ENCODE measurements around the gene PRUNE2. TPM values are rescaled to one million over a fixed set of nuclear protein-coding genes. Genes with fewer than 3 reads are reported as not detected.

PRUNE2 gene
- total and polyA plus RNA-seq, 2 of the 8 experiments (the other 6 are each of a cell fraction or from before 2014, with no cell fraction given): 5.5 to 13.3 TPM

DNA sequence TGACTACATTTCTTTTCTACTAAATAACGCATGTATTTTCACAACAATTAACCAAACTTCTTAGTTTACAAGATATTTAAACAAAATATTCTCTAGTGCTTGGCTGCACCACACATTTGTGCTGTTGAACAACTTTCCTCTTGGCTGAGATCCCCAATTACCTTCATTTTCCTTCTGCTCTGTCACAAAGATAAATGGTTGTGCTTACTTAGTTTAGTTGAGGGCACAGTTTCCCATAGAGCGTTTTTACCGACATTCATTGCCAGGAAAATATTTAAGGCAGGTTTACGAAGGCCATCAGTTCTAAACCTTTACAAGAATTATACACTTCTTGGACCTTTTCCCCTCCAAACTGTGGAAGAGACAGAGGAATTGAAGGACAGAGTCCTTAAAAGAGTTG, 60.7 kb downstream of the PRUNE2 start:
- no peak overlapping the region for H3K4me2 ChIP-seq (ENCODE audit: insufficient read depth in 1 of 2, low read depth in 2 of 2, low read length in 2 of 2)
- H3K56ac ChIP-seq (replicated peaks; ENCODE audit: insufficient read length, low read depth, low read length): no peak overlapping the region
- POLR2A ChIA-PET (ENCODE audit: partially characterized antibody): interaction anchor here (0.6 kb wide), 1 partner anchor 22 kb away, joined by 3 read pairs; no protein-coding TSS in a partner anchor
- no peak overlapping the region for H3K9ac ChIP-seq (replicated peaks in 1 of 4; ENCODE audit: extremely low read depth in 1 of 4, low read depth in 3 of 4, low read length in 3 of 4)
- FAIRE-seq (no peak), DNase-seq (ENCODE audit: low read depth in 1 of 2, low spot score in 2 of 2) (no peak)
- no peak overlapping the region for H2BK5ac ChIP-seq (ENCODE audit: low read depth, low read length)
- H3K36me3 ChIP-seq (ENCODE audit: control insufficient read depth in 2 of 4, insufficient read depth in 4 of 4, low read length in 3 of 4): no peaks in the 10 kb centered on the region
- no peak overlapping the region for H3K4ac ChIP-seq (replicated peaks; ENCODE audit: insufficient read length, low read depth, low read length)
- H2AFZ ChIP-seq (ENCODE audit: low read length): no peak overlapping the region
- H3K4me1 ChIP-seq (replicated peaks in 1 of 4; ENCODE audit: control insufficient read depth in 3 of 4, insufficient read depth in 4 of 4, low read length in 3 of 4): no peaks in the 10 kb centered on the region
- H4K5ac ChIP-seq (ENCODE audit: insufficient read length, low read depth, low read length): no peak overlapping the region
- no peak overlapping the region for H3K23ac ChIP-seq (ENCODE audit: insufficient read length)
- H3K4me3 ChIP-seq (ENCODE audit: extremely low read depth in 1 of 4, insufficient read depth in 2 of 4, low read depth in 3 of 4, low read length in 4 of 4): no peak overlapping the region
- no peaks in the 10 kb centered on the region for H3K27me3 ChIP-seq (replicated peaks in 1 of 4; ENCODE audit: control insufficient read depth in 3 of 4, extremely low read depth in 1 of 4, insufficient read depth in 3 of 4, low read length in 3 of 4)
- no peak overlapping the region for H3K18ac ChIP-seq (ENCODE audit: extremely low read depth, low read length)
- no peak overlapping the region for H2BK15ac ChIP-seq (ENCODE audit: low read length)
- no peaks in the 10 kb centered on the region for H3K79me1 ChIP-seq (ENCODE audit: low read depth, low read length)
- 93 to 100% methylated on average over 1 to 4 of the region's 4 CpGs for WGBS, 2 experiments (ENCODE audit: extremely low coverage in 1 of 2, insufficient coverage in 1 of 2, insufficient read length in 1 of 2, insufficient replicate concordance in 2 of 2, low coverage in 1 of 2, low lambda C conversion rate in 2 of 2, missing lambda C conversion rate in 1 of 2)
- no peak overlapping the region for H3K27ac ChIP-seq (ENCODE audit: low read depth, low read length)
- no peak overlapping the region for H3K14ac ChIP-seq (ENCODE audit: insufficient read length)
- no peak overlapping the region for H2BK20ac ChIP-seq (ENCODE audit: low read length)
- no peaks in the 10 kb centered on the region for H3K23me2 ChIP-seq (ENCODE audit: low read depth, low read length)
- no peak overlapping the region for H2AK5ac ChIP-seq (ENCODE audit: low read depth, low read length)
- H4K91ac ChIP-seq (replicated peaks; ENCODE audit: insufficient read length, low read length): no peak overlapping the region
- CTCF ChIA-PET (ENCODE audit: partially characterized antibody): no interaction called here
- H4K8ac ChIP-seq (ENCODE audit: extremely low read depth, insufficient read depth, low read length): no peak overlapping the region
- H2BK12ac ChIP-seq (ENCODE audit: low read depth, low read length): no peak overlapping the region
- no peak overlapping the region for H2BK120ac ChIP-seq (replicated peaks; ENCODE audit: low read depth, low read length)
- no peaks in the 10 kb centered on the region for H3K9me3 ChIP-seq (ENCODE audit: insufficient read depth in 2 of 2, low read depth in 1 of 2, low read length in 1 of 2)
- H4K20me1 ChIP-seq (replicated peaks in 1 of 2; ENCODE audit: control insufficient read depth in 1 of 2, insufficient read depth in 2 of 2, low read length in 2 of 2): peaks cover 0 to 2% of the 10 kb centered on the region in 2 experiments
- H3K79me2 ChIP-seq (ENCODE audit: control insufficient read depth in 1 of 2, insufficient read depth in 2 of 2, low read length in 2 of 2): no peaks in the 10 kb centered on the region
- TF ChIP-seq NANOG (IDR thresholded peaks at IDR 0.05; ENCODE audit: insufficient read depth, low read depth, low read length, poor library complexity, severe bottlenecking) (no peak), MAFK (IDR thresholded peaks at IDR 0.05; ENCODE audit: low read depth, low read length) (no peak)
- TF ChIP-seq, protein P1, sequence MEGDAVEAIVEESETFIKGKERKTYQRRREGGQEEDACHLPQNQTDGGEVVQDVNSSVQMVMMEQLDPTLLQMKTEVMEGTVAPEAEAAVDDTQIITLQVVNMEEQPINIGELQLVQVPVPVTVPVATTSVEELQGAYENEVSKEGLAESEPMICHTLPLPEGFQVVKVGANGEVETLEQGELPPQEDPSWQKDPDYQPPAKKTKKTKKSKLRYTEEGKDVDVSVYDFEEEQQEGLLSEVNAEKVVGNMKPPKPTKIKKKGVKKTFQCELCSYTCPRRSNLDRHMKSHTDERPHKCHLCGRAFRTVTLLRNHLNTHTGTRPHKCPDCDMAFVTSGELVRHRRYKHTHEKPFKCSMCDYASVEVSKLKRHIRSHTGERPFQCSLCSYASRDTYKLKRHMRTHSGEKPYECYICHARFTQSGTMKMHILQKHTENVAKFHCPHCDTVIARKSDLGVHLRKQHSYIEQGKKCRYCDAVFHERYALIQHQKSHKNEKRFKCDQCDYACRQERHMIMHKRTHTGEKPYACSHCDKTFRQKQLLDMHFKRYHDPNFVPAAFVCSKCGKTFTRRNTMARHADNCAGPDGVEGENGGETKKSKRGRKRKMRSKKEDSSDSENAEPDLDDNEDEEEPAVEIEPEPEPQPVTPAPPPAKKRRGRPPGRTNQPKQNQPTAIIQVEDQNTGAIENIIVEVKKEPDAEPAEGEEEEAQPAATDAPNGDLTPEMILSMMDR (IDR thresholded peaks at IDR 0.05; ENCODE audit: control extremely low read depth in 1 of 3, insufficient read depth in 1 of 3, low read depth in 1 of 3, low read length in 3 of 3): no peak

Measured in H1 (cell line).